Astrocyte (in vitro differentiated cells and primary cell): ENCODE results near the gene TLCD4. TPM values are rescaled to one million over a fixed set of nuclear protein-coding genes. Genes with fewer than 3 reads are reported as not detected.

Experiments
- DNase-seq: peaks from one replicate; pipeline ENCODE4 v3.0.0-alpha.2; 2010; ENCODE audit warnings: low read depth
- FAIRE-seq: peaks from 2 replicates; lab custom pipeline; 2011; peaks lifted over from hg19 to GRCh38; lab: Jason Lieb, UNC
- H2AFZ ChIP-seq: 2 replicates; pipeline ENCODE4 v1.6.0; 2012; ENCODE audit warnings: low read depth, low read length, inconsistent platforms
- H3K27ac ChIP-seq: 2 replicates; pipeline ENCODE4 v1.5.1; 2011; ENCODE audit warnings: low read depth, low read length, inconsistent platforms
- H3K27me3 ChIP-seq: 2 replicates; pipeline ENCODE4 v1.6.0; 2011; ENCODE audit warnings: low read length, inconsistent platforms; ENCODE audit not compliant: insufficient read depth
- H3K36me3 ChIP-seq: 2 replicates; pipeline ENCODE4 v1.5.1; 2011; ENCODE audit warnings: low read length, inconsistent platforms; ENCODE audit not compliant: insufficient read depth
- H3K4me1 ChIP-seq: 2 replicates; pipeline ENCODE4 v1.5.1; 2011; ENCODE audit warnings: low read length, inconsistent platforms; ENCODE audit not compliant: insufficient read depth
- H3K4me2 ChIP-seq: 2 replicates; pipeline ENCODE4 v1.6.0; 2012; ENCODE audit warnings: low read length, inconsistent platforms
- H3K4me3 ChIP-seq: 2 replicates; pipeline ENCODE4 v1.5.1; 2011; ENCODE audit warnings: low read depth, mild to moderate bottlenecking, low read length, inconsistent platforms; ENCODE audit not compliant: insufficient read depth
- H3K79me2 ChIP-seq: 2 replicates; pipeline ENCODE4 v1.6.0; 2012; ENCODE audit warnings: mild to moderate bottlenecking, low read length, inconsistent platforms; ENCODE audit not compliant: insufficient read depth
- H3K9ac ChIP-seq: 2 replicates; pipeline ENCODE4 v1.6.0; 2012; ENCODE audit warnings: mild to moderate bottlenecking, low read length, inconsistent platforms
- H3K9me3 ChIP-seq: 2 replicates; pipeline ENCODE4 v1.5.1; 2012; ENCODE audit warnings: low read depth, mild to moderate bottlenecking, low read length, inconsistent platforms; ENCODE audit not compliant: insufficient read depth
- H4K20me1 ChIP-seq: 2 replicates; pipeline ENCODE4 v1.6.0; 2012; ENCODE audit warnings: low read length, inconsistent platforms; ENCODE audit not compliant: insufficient read depth
- H3K27ac Mint-ChIP-seq: one replicate; pipeline ENCODE4 v1.8.0; 2021; ENCODE audit warnings: mild to moderate bottlenecking, mixed read lengths; ENCODE audit not compliant: unreplicated experiment
- H3K27me3 Mint-ChIP-seq: one replicate; pipeline ENCODE4 v1.8.0; 2021; ENCODE audit warnings: low read depth, mixed read lengths; ENCODE audit not compliant: unreplicated experiment
- H3K36me3 Mint-ChIP-seq: one replicate; pipeline ENCODE4 v1.8.0; 2021; ENCODE audit warnings: low read depth, mixed read lengths; ENCODE audit not compliant: unreplicated experiment
- H3K4me1 Mint-ChIP-seq: one replicate; pipeline ENCODE4 v1.8.0; 2021; ENCODE audit warnings: low read depth, mixed read lengths; ENCODE audit not compliant: unreplicated experiment
- H3K4me3 Mint-ChIP-seq: one replicate; pipeline ENCODE4 v1.8.0; 2021; ENCODE audit warnings: mild to moderate bottlenecking, moderate library complexity, mixed read lengths; ENCODE audit not compliant: unreplicated experiment
- H3K9me3 Mint-ChIP-seq: one replicate; pipeline ENCODE4 v1.8.0; 2021; ENCODE audit warnings: mild to moderate bottlenecking, mixed read lengths; ENCODE audit not compliant: unreplicated experiment
- EZH2 ChIP-seq: IDR thresholded peaks from 2 replicates; pipeline ENCODE4 v1.6.1; 2012; ENCODE audit warnings: mild to moderate bottlenecking, low read length, inconsistent platforms; ENCODE audit not compliant: insufficient read depth
- total RNA-seq: library from RNA; stranded (reverse); gene quantifications from 2 replicates; pipeline ENCODE4 v1.2.1, GENCODE V29; 2021
- TF ChIP-seq, protein P1 (sequence below): IDR thresholded peaks from 2 replicates; pipeline ENCODE4 v1.5.1; 2011; ENCODE audit warnings: low read depth, mild to moderate bottlenecking, inconsistent platforms, low read length, moderate library complexity; ENCODE audit not compliant: insufficient read depth

Gene TLCD4
- total RNA-seq, 1 donor from 2014 or later = 1.8 TPM

DNA sequence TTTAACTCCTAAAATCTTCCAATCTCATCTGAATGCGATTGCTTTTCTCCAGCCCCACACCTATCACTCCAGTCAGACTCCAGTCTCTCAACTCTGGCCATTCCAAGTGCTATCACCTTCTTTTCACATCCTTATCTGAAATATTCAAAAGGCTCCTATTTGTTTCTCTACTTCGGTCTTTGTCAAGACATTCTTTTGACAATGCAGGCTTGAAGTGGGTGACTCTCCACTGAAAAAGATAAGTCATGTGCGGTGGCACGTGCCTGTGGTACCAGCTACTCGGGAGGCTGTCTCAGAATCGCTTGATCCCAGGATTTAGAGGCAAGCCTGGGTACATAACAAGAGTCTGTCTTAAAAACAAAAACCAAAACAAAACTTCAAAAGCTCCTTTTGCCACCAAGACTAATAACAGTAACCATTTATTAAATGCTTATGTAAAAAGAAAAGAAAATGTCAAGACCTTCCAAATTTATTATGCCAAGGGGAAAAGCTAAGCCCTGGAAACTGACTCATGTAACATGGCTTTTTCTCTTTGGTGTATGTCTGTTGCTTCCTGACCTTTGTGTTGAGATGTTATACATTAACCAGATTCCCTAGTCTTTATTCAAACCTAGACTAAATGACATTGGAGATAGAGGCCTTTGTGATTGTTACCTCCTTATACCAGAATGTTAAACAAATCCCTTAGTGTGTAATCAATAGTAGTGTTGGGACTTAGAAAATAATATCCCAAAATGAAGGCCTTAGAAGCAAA lies 48.0 kb upstream of the TLCD4 start:
- H3K27ac ChIP-seq = no peak overlapping the region
- H3K4me1 ChIP-seq = peaks cover 7% of the 10 kb centered on the region
- TF ChIP-seq, protein P1, sequence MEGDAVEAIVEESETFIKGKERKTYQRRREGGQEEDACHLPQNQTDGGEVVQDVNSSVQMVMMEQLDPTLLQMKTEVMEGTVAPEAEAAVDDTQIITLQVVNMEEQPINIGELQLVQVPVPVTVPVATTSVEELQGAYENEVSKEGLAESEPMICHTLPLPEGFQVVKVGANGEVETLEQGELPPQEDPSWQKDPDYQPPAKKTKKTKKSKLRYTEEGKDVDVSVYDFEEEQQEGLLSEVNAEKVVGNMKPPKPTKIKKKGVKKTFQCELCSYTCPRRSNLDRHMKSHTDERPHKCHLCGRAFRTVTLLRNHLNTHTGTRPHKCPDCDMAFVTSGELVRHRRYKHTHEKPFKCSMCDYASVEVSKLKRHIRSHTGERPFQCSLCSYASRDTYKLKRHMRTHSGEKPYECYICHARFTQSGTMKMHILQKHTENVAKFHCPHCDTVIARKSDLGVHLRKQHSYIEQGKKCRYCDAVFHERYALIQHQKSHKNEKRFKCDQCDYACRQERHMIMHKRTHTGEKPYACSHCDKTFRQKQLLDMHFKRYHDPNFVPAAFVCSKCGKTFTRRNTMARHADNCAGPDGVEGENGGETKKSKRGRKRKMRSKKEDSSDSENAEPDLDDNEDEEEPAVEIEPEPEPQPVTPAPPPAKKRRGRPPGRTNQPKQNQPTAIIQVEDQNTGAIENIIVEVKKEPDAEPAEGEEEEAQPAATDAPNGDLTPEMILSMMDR = no peak
- TF ChIP-seq EZH2 = no peak
- FAIRE-seq = no peak
- H3K36me3 ChIP-seq = no peaks in the 10 kb centered on the region
- H4K20me1 ChIP-seq = no peaks in the 10 kb centered on the region
- no peak overlapping the region for H3K4me2 ChIP-seq
- H3K9me3 ChIP-seq = no peaks in the 10 kb centered on the region
- H3K36me3 Mint-ChIP-seq = peaks cover 5% of the 10 kb centered on the region
- peaks cover 3% of the 10 kb centered on the region for H3K79me2 ChIP-seq
- no peak overlapping the region for H3K27ac Mint-ChIP-seq
- H3K4me1 Mint-ChIP-seq = peaks cover 10% of the 10 kb centered on the region
- no peaks in the 10 kb centered on the region for H3K27me3 Mint-ChIP-seq
- H3K27me3 ChIP-seq = no peaks in the 10 kb centered on the region
- no peak overlapping the region for H3K4me3 ChIP-seq
- no peak overlapping the region for H3K9ac ChIP-seq
- no peak overlapping the region for H3K4me3 Mint-ChIP-seq
- no peaks in the 10 kb centered on the region for H3K9me3 Mint-ChIP-seq
- no peak overlapping the region for H2AFZ ChIP-seq
- DNase-seq = no peak

DNA sequence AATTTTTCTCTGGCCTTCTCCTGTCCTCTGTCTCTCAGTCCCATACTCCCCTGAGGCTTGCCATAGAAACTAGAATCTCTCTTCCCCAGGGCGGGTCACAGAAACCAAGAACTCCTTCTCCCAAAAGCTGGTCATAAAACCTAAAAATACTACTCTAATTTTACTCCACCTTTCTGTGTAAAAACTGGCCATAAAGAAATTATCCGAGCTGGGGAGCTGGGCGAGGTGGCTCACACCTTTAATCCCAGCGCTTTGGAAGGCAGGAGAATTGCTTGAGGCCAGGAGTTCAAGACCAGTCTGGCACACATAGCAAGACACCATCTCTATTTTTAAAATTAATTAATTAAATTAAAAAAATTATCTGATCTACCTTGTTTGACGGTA lies 47.5 kb upstream of the TLCD4 start:
- DNase-seq (no peak), FAIRE-seq (no peak)
- TF ChIP-seq, protein P1 = no peak
- no peak overlapping the region for H3K4me3 Mint-ChIP-seq
- H3K4me3 ChIP-seq = no peak overlapping the region
- no peak overlapping the region for H3K4me2 ChIP-seq
- H3K79me2 ChIP-seq = peaks cover 3% of the 10 kb centered on the region
- H3K36me3 Mint-ChIP-seq = peaks cover 5% of the 10 kb centered on the region
- H2AFZ ChIP-seq = no peak overlapping the region
- no peak overlapping the region for H3K27ac Mint-ChIP-seq
- H3K27ac ChIP-seq = no peak overlapping the region
- H3K9ac ChIP-seq = no peak overlapping the region
- no peaks in the 10 kb centered on the region for H3K9me3 Mint-ChIP-seq
- no peaks in the 10 kb centered on the region for H4K20me1 ChIP-seq
- H3K4me1 ChIP-seq = peaks cover 7% of the 10 kb centered on the region
- no peaks in the 10 kb centered on the region for H3K27me3 ChIP-seq
- peaks cover 10% of the 10 kb centered on the region for H3K4me1 Mint-ChIP-seq
- H3K9me3 ChIP-seq = no peaks in the 10 kb centered on the region
- no peaks in the 10 kb centered on the region for H3K27me3 Mint-ChIP-seq
- no peaks in the 10 kb centered on the region for H3K36me3 ChIP-seq

DNA sequence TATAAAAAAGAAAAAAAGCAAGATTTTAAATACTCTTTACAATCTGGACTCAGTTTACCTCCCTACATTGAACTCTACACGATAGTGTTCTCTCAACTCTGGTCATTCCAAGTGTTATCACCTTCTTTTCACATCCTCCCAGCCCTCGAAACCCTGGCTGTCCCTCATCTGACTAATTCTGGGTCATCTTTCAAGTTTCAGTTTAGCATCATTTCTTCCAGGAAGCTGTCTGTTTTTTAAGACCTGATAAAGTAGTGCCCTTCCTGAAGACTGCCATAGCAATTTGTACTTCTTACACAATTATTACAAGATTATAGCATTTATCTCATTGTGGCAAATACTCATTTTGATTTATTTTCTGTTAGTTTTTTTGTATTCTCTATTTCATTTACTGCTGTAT lies 45.6 kb upstream of the TLCD4 start:
- H2AFZ ChIP-seq = peak overlapping the region; percentile 94
- no peak overlapping the region for H3K27ac Mint-ChIP-seq
- H3K27me3 ChIP-seq = no peaks in the 10 kb centered on the region
- no peaks in the 10 kb centered on the region for H3K36me3 ChIP-seq
- no peaks in the 10 kb centered on the region for H3K27me3 Mint-ChIP-seq
- H3K4me3 ChIP-seq = peak overlapping the region; percentile 89
- H3K4me1 Mint-ChIP-seq = peaks cover 10% of the 10 kb centered on the region
- no peak for DNase-seq
- H3K27ac ChIP-seq = no peak overlapping the region
- no peak for FAIRE-seq
- H3K79me2 ChIP-seq = peaks cover 3% of the 10 kb centered on the region
- peaks cover 2% of the 10 kb centered on the region for H3K36me3 Mint-ChIP-seq
- H3K9me3 Mint-ChIP-seq = no peaks in the 10 kb centered on the region
- H3K4me2 ChIP-seq = peak overlapping the region; percentile 90
- peak overlapping the region; percentile 85 for H3K9ac ChIP-seq
- H3K4me1 ChIP-seq = peaks cover 7% of the 10 kb centered on the region
- peak overlapping the region; percentile 100 for H3K4me3 Mint-ChIP-seq
- TF ChIP-seq EZH2 = no peak
- TF ChIP-seq, protein P1 = no peak
- H4K20me1 ChIP-seq = no peaks in the 10 kb centered on the region
- no peaks in the 10 kb centered on the region for H3K9me3 ChIP-seq
